GM12878 (cell line): ENCODE measurements around the gene IFNAR1. TPM values are rescaled to one million over a fixed set of nuclear protein-coding genes. Genes with fewer than 3 reads are reported as not detected.
A peak's percentile ranks its signal among the peaks of the same experiment; 100 is the strongest.

ENCODE experiments used
- ATAC-seq: fragments of 200-7000 bp; cut with Tn5 transposase; 3 replicates; pipeline ENCODE4 v1.9.1; 2020; ENCODE audit warnings: mild to moderate bottlenecking, moderate library complexity
- BruUV-seq: library from RNA; stranded (reverse); fragments of 400-500 nt; replicated peaks from 2 replicates; lab custom pipeline; 2021; lab: Mats Ljungman, UMichigan
- CTCF ChIA-PET: fragments of 300-600 bp; sonication (Branson Sonifier 250); formaldehyde crosslinking; extraction: SDS; loops from one replicate; lab custom pipeline; 2021; ENCODE audit warnings: inconsistent platforms; lab: Yijun Ruan, JAX
- POLR2A ChIA-PET: fragments of 350-600 bp; formaldehyde crosslinking; extraction: SDS; loops from one replicate; lab custom pipeline; 2021; ENCODE audit warnings: inconsistent platforms; lab: Charles Lee
- RAD21 ChIA-PET: fragments of 300-600 bp; sonication (Branson Sonifier 250); formaldehyde crosslinking; loops from one replicate; lab custom pipeline; 2023; ENCODE audit warnings: antibody characterized with exemption; ENCODE audit not compliant: unreplicated experiment; lab: Charles Lee
- SMC1A ChIA-PET: fragments of 300-600 bp; sonication (Branson Sonifier 250); formaldehyde crosslinking; loops from one replicate; lab custom pipeline; 2023; ENCODE audit not compliant: unreplicated experiment, uncharacterized antibody; lab: Charles Lee
- DNase-seq: peaks from one replicate; pipeline ENCODE4 v3.0.0-alpha.2; 2011; ENCODE audit warnings: low read depth, low spot score
- FAIRE-seq: peaks from 3 replicates; lab custom pipeline; 2011; peaks lifted over from hg19 to GRCh38; lab: Jason Lieb, UNC
- H2AFZ ChIP-seq: 2 replicates; pipeline ENCODE4 v1.6.0; 2011; ENCODE audit warnings: low read depth, low read length, control low read depth; ENCODE audit not compliant: control insufficient read depth
- H3K27ac ChIP-seq: 2 replicates; pipeline ENCODE4 v1.5.1; 2011; ENCODE audit warnings: control low read depth; ENCODE audit not compliant: control insufficient read depth, insufficient read depth
- H3K27me3 ChIP-seq, 2 experiments: replicated peaks in 1 of 2; 2 replicates each; pipeline versions ENCODE4 v1.6.0 to v1.6.1; 2011; ENCODE audit warnings: low read length in 1 of 2; ENCODE audit not compliant: control insufficient read depth in 2 of 2, insufficient read depth in 2 of 2
- H3K36me3 ChIP-seq, 2 experiments: 2 replicates each; pipeline ENCODE4 v1.5.1; 2011; ENCODE audit warnings: low read length in 1 of 2; ENCODE audit not compliant: control insufficient read depth in 2 of 2, insufficient read depth in 2 of 2
- H3K4me1 ChIP-seq: 2 replicates; pipeline ENCODE4 v1.6.1; 2011; ENCODE audit warnings: mild to moderate bottlenecking, low read length, moderate library complexity, mixed read lengths; ENCODE audit not compliant: control insufficient read depth, insufficient read depth
- H3K4me2 ChIP-seq: 2 replicates; pipeline ENCODE4 v1.6.0; 2011; ENCODE audit warnings: control low read depth; ENCODE audit not compliant: control insufficient read depth, insufficient read depth
- H3K4me3 ChIP-seq: fragments of 200-600 bp; sonication (generic); 2 replicates; pipeline ENCODE4 v1.5.1; 2016
- H3K79me2 ChIP-seq: 2 replicates; pipeline ENCODE4 v1.6.0; 2011; ENCODE audit warnings: low read length; ENCODE audit not compliant: control insufficient read depth, insufficient read depth
- H3K9ac ChIP-seq: 2 replicates; pipeline ENCODE4 v1.8.0; 2011; ENCODE audit warnings: low read length, control low read depth, mixed read lengths; ENCODE audit not compliant: control insufficient read depth, insufficient read depth
- H3K9me3 ChIP-seq: replicated peaks from 3 replicates; pipeline ENCODE4 v1.5.1; 2011; ENCODE audit warnings: mild to moderate bottlenecking, low read length; ENCODE audit not compliant: control insufficient read depth, insufficient read depth
- H4K20me1 ChIP-seq: 2 replicates; pipeline ENCODE4 v1.6.0; 2011; ENCODE audit not compliant: control insufficient read depth, insufficient read depth
- ATF7 ChIP-seq: fragments of 450-650 bp; IDR thresholded peaks from 2 replicates; pipeline ENCODE4 v1.6.1; 2016; ENCODE audit warnings: low read depth, mild to moderate bottlenecking
- ESRRA ChIP-seq: IDR thresholded peaks from 2 replicates; pipeline ENCODE4 v1.6.1; 2012; ENCODE audit warnings: mild to moderate bottlenecking, low read length, improper control_type of control experiment
- ETV6 ChIP-seq, 2 experiments: fragments of 450-650 bp in 1 of 2; IDR thresholded peaks in 1 of 2; conservative IDR thresholded peaks in 1 of 2; 2 replicates each; pipeline ENCODE4 v1.6.1; 2014; ENCODE audit warnings: antibody characterized with exemption in 1 of 2, borderline replicate concordance in 1 of 2, low read depth in 1 of 2, mild to moderate bottlenecking in 1 of 2, moderate library complexity in 1 of 2
- POLR2AphosphoS2 ChIP-seq: IDR thresholded peaks from 2 replicates; pipeline ENCODE4 v1.6.1; 2011; ENCODE audit warnings: low read depth, mild to moderate bottlenecking, low read length, improper control_type of control experiment, moderate library complexity
- POLR2AphosphoS5 ChIP-seq: IDR thresholded peaks from 2 replicates; pipeline ENCODE4 v1.6.1; 2011; ENCODE audit warnings: mild to moderate bottlenecking, low read length, inconsistent platforms
- RCOR1 ChIP-seq: conservative IDR thresholded peaks from 2 replicates; pipeline ENCODE4 v1.6.1; 2012; ENCODE audit warnings: low read depth, low read length, improper control_type of control experiment
- SIN3A ChIP-seq: IDR thresholded peaks from 2 replicates; pipeline ENCODE4 v1.6.1; 2012; ENCODE audit warnings: low read depth, low read length, improper control_type of control experiment
- TAF1 ChIP-seq: IDR thresholded peaks from 2 replicates; pipeline ENCODE4 v1.6.1; 2011; ENCODE audit warnings: mild to moderate bottlenecking, low read depth, low read length, borderline replicate concordance
- WRNIP1 ChIP-seq: IDR thresholded peaks from 2 replicates; pipeline ENCODE4 v1.6.1; 2011; ENCODE audit warnings: low read depth, low read length, improper control_type of control experiment, borderline replicate concordance
- ZNF217 ChIP-seq: fragments of 450-650 bp; IDR thresholded peaks from 2 replicates; pipeline ENCODE4 v1.6.1; 2017; ENCODE audit warnings: antibody characterized with exemption, mild to moderate bottlenecking
- ZNF384 ChIP-seq: IDR thresholded peaks from 2 replicates; pipeline ENCODE4 v1.6.1; 2012; ENCODE audit warnings: low read depth, mild to moderate bottlenecking, low read length, improper control_type of control experiment, borderline replicate concordance
- WGBS: methylation state at CpG from one replicate; pipeline ENCODE4 v1.1.6; 2016; ENCODE audit warnings: low lambda C conversion rate; ENCODE audit not compliant: insufficient replicate concordance, insufficient coverage; ENCODE audit errors: missing lambda C conversion rate; 5-methylcytosine and 5-hydroxymethylcytosine counted together
- in situ Hi-C: fragments of 300-500 bp; cut with MboI; formaldehyde crosslinking; loops from 9 replicates; pipeline ENCODE4 v1.14.3; 2018; ENCODE audit warnings: mixed read lengths
- intact Hi-C: fragments of 100-400 bp; cut with micrococcal nuclease; formaldehyde crosslinking; loops from one replicate; pipeline ENCODE4 v1.14.2; 2022; ENCODE audit not compliant: unreplicated experiment
- polyA plus RNA-seq, 11 experiments: library from polyadenylated mRNA; depleted of rRNA in 4 of 11; unstranded in 6 of 11; stranded (reverse) in 5 of 11; fragments of >200 nt; fragmentation: Nextera tagmentation in 4 of 11; fragmentation: Illumina TruSeq in 1 of 11; extraction: Ambion mirVana in 4 of 11; extraction: Trizol in 1 of 11; gene quantifications; 1 replicate in 1 of 11; 2 replicates in 10 of 11; pipeline versions ENCODE4 v1.2.1 to v1.2.3, GENCODE V29; 2011 to 2016; ENCODE audit warnings: inconsistent platforms in 2 of 11, missing spikeins in 2 of 11, low read depth in 1 of 11
- total RNA-seq, 4 experiments: library from RNA; depleted of rRNA in 3 of 4; stranded (reverse); fragments of >200 nt in 3 of 4; fragmentation: Illumina TruSeq in 1 of 4; extraction: Trizol in 1 of 4; gene quantifications; 2 replicates each; pipeline versions ENCODE4 v1.2.1 to v1.2.3, GENCODE V29; 2013 to 2021
- TF ChIP-seq, protein P1 (sequence below): IDR thresholded peaks from 2 replicates; pipeline ENCODE4 v1.6.1; 2011; ENCODE audit warnings: borderline replicate concordance, low read depth, mild to moderate bottlenecking, moderate library complexity, low read length; ENCODE audit not compliant: insufficient read depth, poor library complexity, severe bottlenecking
- TF ChIP-seq, protein P2 (sequence below): IDR thresholded peaks from 2 replicates; pipeline ENCODE4 v1.6.1; 2012; ENCODE audit warnings: low read length, inconsistent platforms
- TF ChIP-seq, protein P3 (sequence below): fragments of 450-650 bp; IDR thresholded peaks from 2 replicates; pipeline ENCODE4 v1.6.1; 2017; ENCODE audit warnings: low read depth, mild to moderate bottlenecking, moderate library complexity

Gene IFNAR1
- total and polyA plus RNA-seq, 10 of the 15 experiments (the other 5 are each of a cell fraction or from before 2014, with no cell fraction given), result 12.0 to 62.4 (median 24.6) TPM

DNA sequence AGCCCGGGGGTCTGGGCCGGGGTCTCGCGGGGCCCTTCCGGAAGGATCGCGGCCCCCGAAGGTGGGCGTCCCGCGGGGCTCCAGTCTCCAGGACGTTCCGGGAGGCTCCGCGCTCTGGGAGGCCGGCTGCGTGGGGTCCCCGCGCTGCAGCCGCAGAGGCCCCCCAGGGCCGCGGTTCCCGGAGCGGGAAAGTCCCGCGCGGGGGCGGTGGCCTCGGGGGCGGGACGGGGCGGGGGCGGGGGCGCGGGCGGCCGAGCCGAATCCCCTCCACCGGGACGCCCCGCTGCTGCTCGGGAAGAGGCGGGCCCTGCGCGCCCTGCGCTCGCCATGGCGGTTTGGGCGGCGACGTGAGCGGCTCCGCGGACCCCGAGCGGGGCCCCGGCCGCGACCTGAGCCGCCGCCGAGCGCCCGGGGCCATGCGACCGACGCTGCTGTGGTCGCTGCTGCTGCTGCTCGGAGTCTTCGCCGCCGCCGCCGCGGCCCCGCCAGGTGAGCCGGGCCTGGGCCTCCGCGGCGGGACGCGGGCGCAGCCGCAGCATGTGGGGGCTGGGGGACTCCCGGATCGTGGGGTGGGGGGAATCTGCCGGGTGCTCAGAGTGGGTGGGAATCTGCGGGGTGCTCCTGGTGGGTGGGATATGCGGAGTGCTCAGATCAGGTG is 78.5 kb downstream of the IFNAR1 start, which contains the start of gene IFNGR2 (continued):
- TF ChIP-seq ETV6 (conservative IDR thresholded peaks at IDR 0.05 in 1 of 2, IDR thresholded peaks at IDR 0.05 in 1 of 2; ENCODE audit: borderline replicate concordance in 1 of 2, low read depth in 1 of 2) (peak in 1 of 2 experiments; percentile 17; a peak in 1 of 4 replicates), POLR2AphosphoS2 (0 out of 2 replicates have a peak, but pooled peaks have one; percentile 33)

DNA sequence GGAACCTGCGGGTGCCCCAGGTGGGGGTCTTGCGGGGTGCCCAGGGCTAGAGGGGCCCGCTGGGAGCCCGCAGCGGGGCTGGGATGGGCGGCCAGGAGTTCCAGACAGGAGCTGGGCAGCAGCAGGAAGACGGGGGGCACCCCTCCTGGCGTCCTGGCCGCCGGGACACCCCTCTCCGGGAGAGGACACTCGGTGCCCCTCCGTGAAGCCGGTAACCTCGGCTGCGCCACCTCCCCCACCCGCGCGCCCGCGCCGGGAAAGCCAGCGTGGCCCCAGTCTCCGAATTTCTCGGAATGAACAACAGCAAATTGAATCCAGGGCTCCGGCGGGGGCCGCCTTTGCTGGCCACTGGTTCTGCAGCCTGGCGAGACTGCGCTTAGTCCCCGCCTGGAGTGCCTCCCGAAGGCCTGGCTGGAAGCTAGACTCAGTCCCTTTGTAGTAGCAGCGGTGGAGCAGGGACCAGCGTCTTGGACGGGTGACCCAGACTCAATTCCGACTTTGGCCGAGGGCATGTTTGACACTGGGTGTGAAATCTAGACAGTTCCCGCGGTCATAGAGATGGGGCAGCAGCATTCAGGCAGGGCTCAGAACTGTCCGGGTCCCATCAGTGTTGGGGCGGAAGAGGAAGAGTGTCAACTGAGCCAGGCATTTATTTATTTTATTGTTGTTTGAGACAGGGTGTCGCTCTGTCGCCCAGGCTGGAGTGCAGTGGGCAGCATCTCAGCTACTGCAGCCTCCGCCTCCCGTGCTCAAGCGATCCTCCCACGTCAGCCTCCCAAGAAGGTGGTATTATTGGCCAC is 79.2 kb downstream of the IFNAR1 start:
- Histone ChIP-seq H2AFZ (no peak overlapping the region; the same call in 1 of the 2 replicates), H3K9me3 (no peaks in the 10 kb centered on the region), H3K79me2 (peaks cover 56% of the 10 kb centered on the region), H3K27me3 (no peaks in the 10 kb centered on the region), H3K36me3 (peaks cover 0 to 4% of the 10 kb centered on the region in 2 experiments; a peak in 1 of 4 replicates), H3K4me2 (peak overlapping the region; percentile 80), H3K27ac (peak overlapping the region; percentile 97), H3K9ac (peak overlapping the region; percentile 93), H3K4me3 (peak overlapping the region; percentile 84), H4K20me1 (no peaks in the 10 kb centered on the region), H3K4me1 (peaks cover 15% of the 10 kb centered on the region)
- in situ Hi-C loops, result no loop called here
- ChIA-PET SMC1A (interaction anchor here (0.8 to 6.1 kb wide), 12 partner anchors 9 to 207 kb away, joined by 3 to 72 read pairs (median 9); no protein-coding TSS in a partner anchor), POLR2A (interaction anchor here (0.6 to 5.9 kb wide), 10 partner anchors 7 to 143 kb away, joined by 4 to 48 read pairs (median 11); partner anchors contain the start of gene IFNAR1), RAD21 (interaction anchor here (0.6 to 7.6 kb wide), 13 partner anchors 10 to 195 kb away, joined by 3 to 69 read pairs (median 5); partner anchors contain the start of genes IFNAR1 and TMEM50B), CTCF (interaction anchor here (0.7 to 4.2 kb wide), 12 partner anchors 9 to 1578 kb away, joined by 3 to 31 read pairs (median 6); no protein-coding TSS in a partner anchor)
- FAIRE-seq (peak; percentile 7), ATAC-seq (peak; percentile 60), DNase-seq (no peak)
- BruUV-seq, result TSS peak; percentile 89
- under 1% methylated on average over 39 of the region's 47 CpGs for WGBS
- intact Hi-C loops, result loop anchor here (2.0 to 10.0 kb wide), 3 partner anchors 31 to 141 kb away; partner anchors contain the start of genes GART and SON
- TF ChIP-seq RCOR1 (no peak), ATF7 (no peak), WRNIP1 (no peak), TAF1 (peak; percentile 25; the same call in 1 of the 2 replicates), ZNF384 (no peak), ESRRA (no peak), SIN3A (no peak), POLR2AphosphoS5 (peak; percentile 84), ZNF217 (no peak)
- TF ChIP-seq, protein P1, sequence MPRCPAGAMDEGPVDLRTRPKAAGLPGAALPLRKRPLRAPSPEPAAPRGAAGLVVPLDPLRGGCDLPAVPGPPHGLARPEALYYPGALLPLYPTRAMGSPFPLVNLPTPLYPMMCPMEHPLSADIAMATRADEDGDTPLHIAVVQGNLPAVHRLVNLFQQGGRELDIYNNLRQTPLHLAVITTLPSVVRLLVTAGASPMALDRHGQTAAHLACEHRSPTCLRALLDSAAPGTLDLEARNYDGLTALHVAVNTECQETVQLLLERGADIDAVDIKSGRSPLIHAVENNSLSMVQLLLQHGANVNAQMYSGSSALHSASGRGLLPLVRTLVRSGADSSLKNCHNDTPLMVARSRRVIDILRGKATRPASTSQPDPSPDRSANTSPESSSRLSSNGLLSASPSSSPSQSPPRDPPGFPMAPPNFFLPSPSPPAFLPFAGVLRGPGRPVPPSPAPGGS, result no peak
- TF ChIP-seq, protein P2, sequence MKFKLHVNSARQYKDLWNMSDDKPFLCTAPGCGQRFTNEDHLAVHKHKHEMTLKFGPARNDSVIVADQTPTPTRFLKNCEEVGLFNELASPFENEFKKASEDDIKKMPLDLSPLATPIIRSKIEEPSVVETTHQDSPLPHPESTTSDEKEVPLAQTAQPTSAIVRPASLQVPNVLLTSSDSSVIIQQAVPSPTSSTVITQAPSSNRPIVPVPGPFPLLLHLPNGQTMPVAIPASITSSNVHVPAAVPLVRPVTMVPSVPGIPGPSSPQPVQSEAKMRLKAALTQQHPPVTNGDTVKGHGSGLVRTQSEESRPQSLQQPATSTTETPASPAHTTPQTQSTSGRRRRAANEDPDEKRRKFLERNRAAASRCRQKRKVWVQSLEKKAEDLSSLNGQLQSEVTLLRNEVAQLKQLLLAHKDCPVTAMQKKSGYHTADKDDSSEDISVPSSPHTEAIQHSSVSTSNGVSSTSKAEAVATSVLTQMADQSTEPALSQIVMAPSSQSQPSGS, result no peak
- TF ChIP-seq, protein P3, sequence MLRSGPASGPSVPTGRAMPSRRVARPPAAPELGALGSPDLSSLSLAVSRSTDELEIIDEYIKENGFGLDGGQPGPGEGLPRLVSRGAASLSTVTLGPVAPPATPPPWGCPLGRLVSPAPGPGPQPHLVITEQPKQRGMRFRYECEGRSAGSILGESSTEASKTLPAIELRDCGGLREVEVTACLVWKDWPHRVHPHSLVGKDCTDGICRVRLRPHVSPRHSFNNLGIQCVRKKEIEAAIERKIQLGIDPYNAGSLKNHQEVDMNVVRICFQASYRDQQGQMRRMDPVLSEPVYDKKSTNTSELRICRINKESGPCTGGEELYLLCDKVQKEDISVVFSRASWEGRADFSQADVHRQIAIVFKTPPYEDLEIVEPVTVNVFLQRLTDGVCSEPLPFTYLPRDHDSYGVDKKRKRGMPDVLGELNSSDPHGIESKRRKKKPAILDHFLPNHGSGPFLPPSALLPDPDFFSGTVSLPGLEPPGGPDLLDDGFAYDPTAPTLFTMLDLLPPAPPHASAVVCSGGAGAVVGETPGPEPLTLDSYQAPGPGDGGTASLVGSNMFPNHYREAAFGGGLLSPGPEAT, result no peak
